Mesenchymal stem cell (in vitro differentiated cells and primary cell): Measurements from ENCODE around the gene CDV3.
A peak's percentile ranks its signal among the peaks of the same experiment; 100 is the strongest.

Source experiments
- DNase-seq: peaks from one replicate; pipeline ENCODE4 v3.0.0-alpha.2; 2013
- H2AFZ ChIP-seq: one replicate; pipeline ENCODE4 v1.6.1; 2013; ENCODE audit warnings: low read depth, mild to moderate bottlenecking, control low read depth, inconsistent platforms, low read length, moderate library complexity
- H2AK5ac ChIP-seq: 2 replicates; pipeline ENCODE4 v1.6.1; 2013; ENCODE audit warnings: low read length, moderate library complexity, mild to moderate bottlenecking, inconsistent platforms; ENCODE audit not compliant: severe bottlenecking
- H2BK120ac ChIP-seq: one replicate; pipeline ENCODE4 v1.6.1; 2013; ENCODE audit warnings: low read depth, mild to moderate bottlenecking, inconsistent platforms, low read length, moderate library complexity
- H2BK12ac ChIP-seq, 2 experiments: one replicate each; pipeline ENCODE4 v1.6.1; 2013; ENCODE audit warnings: inconsistent platforms in 2 of 2, low read length in 2 of 2, mild to moderate bottlenecking in 2 of 2, moderate library complexity in 2 of 2, control low read depth in 1 of 2
- H2BK15ac ChIP-seq: one replicate; pipeline ENCODE4 v1.6.1; 2013; ENCODE audit warnings: mild to moderate bottlenecking, low read depth, inconsistent platforms; ENCODE audit not compliant: poor library complexity, severe bottlenecking
- H2BK5ac ChIP-seq: 2 replicates; pipeline ENCODE4 v1.6.1; 2013; ENCODE audit warnings: low read depth, mild to moderate bottlenecking, low read length, control low read depth, inconsistent platforms; ENCODE audit not compliant: poor library complexity, severe bottlenecking
- H3K14ac ChIP-seq, 2 experiments: one replicate each; pipeline ENCODE4 v1.6.1; 2013; ENCODE audit warnings: inconsistent platforms in 2 of 2, low read length in 2 of 2, control low read depth in 1 of 2, mild to moderate bottlenecking in 1 of 2, moderate library complexity in 1 of 2
- H3K18ac ChIP-seq, 2 experiments: one replicate each; pipeline ENCODE4 v1.6.1; 2013; ENCODE audit warnings: inconsistent platforms in 2 of 2, low read length in 2 of 2, control low read depth in 1 of 2, low read depth in 1 of 2, mild to moderate bottlenecking in 1 of 2
- H3K23ac ChIP-seq, 2 experiments: one replicate each; pipeline ENCODE4 v1.6.1; 2013; ENCODE audit warnings: inconsistent platforms in 2 of 2, low read length in 2 of 2, mild to moderate bottlenecking in 2 of 2, moderate library complexity in 2 of 2, control low read depth in 1 of 2
- H3K27ac ChIP-seq: 2 replicates; pipeline ENCODE4 v1.5.1; 2013; ENCODE audit warnings: mild to moderate bottlenecking, moderate library complexity, low read length, control low read depth, inconsistent platforms; ENCODE audit not compliant: poor library complexity, severe bottlenecking
- H3K27me3 ChIP-seq, 2 experiments: 2 replicates each; pipeline versions ENCODE4 v1.6.1 to v1.7.0; 2013; ENCODE audit warnings: low read length in 2 of 2, mild to moderate bottlenecking in 2 of 2, moderate library complexity in 2 of 2, control low read depth in 1 of 2, inconsistent platforms in 1 of 2; ENCODE audit not compliant: control insufficient read depth in 1 of 2, insufficient read depth in 1 of 2
- H3K36me3 ChIP-seq, 2 experiments: 2 replicates each; pipeline versions ENCODE4 v1.6.1 to v1.7.0; 2013; ENCODE audit warnings: low read length in 2 of 2, control low read depth in 1 of 2, inconsistent platforms in 1 of 2, low read depth in 1 of 2, mild to moderate bottlenecking in 1 of 2; ENCODE audit not compliant: insufficient read depth in 2 of 2, control insufficient read depth in 1 of 2
- H3K4ac ChIP-seq, 2 experiments: one replicate each; pipeline ENCODE4 v1.6.1; 2013; ENCODE audit warnings: inconsistent platforms in 2 of 2, low read length in 2 of 2, mild to moderate bottlenecking in 2 of 2, moderate library complexity in 2 of 2, control low read depth in 1 of 2, low read depth in 1 of 2
- H3K4me1 ChIP-seq: 2 replicates; pipeline ENCODE4 v1.6.1; 2013; ENCODE audit warnings: low read depth, low read length, control low read depth; ENCODE audit not compliant: control insufficient read depth, insufficient read depth
- H3K4me2 ChIP-seq: 2 replicates; pipeline ENCODE4 v1.6.1; 2013; ENCODE audit warnings: low read length, mild to moderate bottlenecking, inconsistent platforms; ENCODE audit not compliant: poor library complexity, severe bottlenecking
- H3K4me3 ChIP-seq, 2 experiments: 2 replicates each; pipeline versions ENCODE4 v1.5.1 to v1.7.0; 2013; ENCODE audit warnings: low read length in 2 of 2, mild to moderate bottlenecking in 2 of 2, control low read depth in 1 of 2, low read depth in 1 of 2; ENCODE audit not compliant: insufficient read depth in 1 of 2
- H3K79me1 ChIP-seq: replicated peaks from 2 replicates; pipeline ENCODE4 v1.6.1; 2013; ENCODE audit warnings: mild to moderate bottlenecking, control low read depth, low read length, inconsistent platforms; ENCODE audit not compliant: poor library complexity, severe bottlenecking
- H3K9ac ChIP-seq: 2 replicates; pipeline ENCODE4 v1.7.0; 2013; ENCODE audit warnings: mild to moderate bottlenecking, low read length, moderate library complexity
- H3K9me3 ChIP-seq: 2 replicates; pipeline ENCODE4 v1.7.0; 2013; ENCODE audit warnings: mild to moderate bottlenecking, low read length; ENCODE audit not compliant: control insufficient read depth
- H4K8ac ChIP-seq: one replicate; pipeline ENCODE4 v1.6.1; 2013; ENCODE audit warnings: inconsistent platforms, mild to moderate bottlenecking, low read length, moderate library complexity
- H4K91ac ChIP-seq: one replicate; pipeline ENCODE4 v1.6.1; 2013; ENCODE audit warnings: mild to moderate bottlenecking, low read length, inconsistent platforms
- WGBS: methylation state at CpG from one replicate; pipeline ENCODE4 v1.1.7; 2013; ENCODE audit warnings: mixed read lengths; 5-methylcytosine and 5-hydroxymethylcytosine counted together

The CDV3 gene

DNA sequence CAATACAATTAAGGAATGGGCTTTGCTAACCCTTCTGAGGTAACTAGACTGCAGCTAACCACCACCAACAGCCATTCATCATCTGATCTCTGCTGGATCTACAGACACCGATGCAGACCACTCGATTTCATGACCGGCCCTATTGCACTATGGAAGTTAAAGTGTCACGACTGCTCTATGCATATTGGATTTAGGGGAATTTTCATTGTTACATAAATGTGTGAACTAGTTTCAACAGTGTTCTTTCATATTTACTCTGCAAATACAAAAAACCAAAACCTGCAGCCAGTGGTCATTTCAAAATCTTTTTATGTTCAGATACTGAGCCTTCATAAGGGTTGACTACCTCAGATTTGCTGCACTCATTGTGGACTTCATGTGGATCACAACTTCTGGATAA, 14.5 kb downstream of the CDV3 start:
- H2AFZ ChIP-seq, result no peak overlapping the region
- no peaks in the 10 kb centered on the region for H3K9me3 ChIP-seq
- DNase-seq, result no peak
- no peak overlapping the region for H2BK120ac ChIP-seq
- no peak overlapping the region for H3K23ac ChIP-seq
- peaks cover 10% of the 10 kb centered on the region for H3K4me1 ChIP-seq
- H2BK15ac ChIP-seq, result no peak overlapping the region
- H3K79me1 ChIP-seq, result peaks cover 6% of the 10 kb centered on the region
- H4K8ac ChIP-seq, result no peak overlapping the region
- peaks cover 15 to 70% of the 10 kb centered on the region in 2 experiments for H3K36me3 ChIP-seq
- WGBS, result 100% methylated on average over 1 of the region's 4 CpGs
- no peak overlapping the region for H2BK5ac ChIP-seq
- H2AK5ac ChIP-seq, result no peak overlapping the region
- H3K27ac ChIP-seq, result no peak overlapping the region
- H3K27me3 ChIP-seq, result no peaks in the 10 kb centered on the region
- H3K9ac ChIP-seq, result no peak overlapping the region
- H3K14ac ChIP-seq, result no peak overlapping the region
- H3K4me2 ChIP-seq, result no peak overlapping the region
- H3K4ac ChIP-seq, result no peak overlapping the region
- no peak overlapping the region for H3K18ac ChIP-seq
- H4K91ac ChIP-seq, result no peak overlapping the region
- no peak overlapping the region for H2BK12ac ChIP-seq
- no peak overlapping the region for H3K4me3 ChIP-seq

DNA sequence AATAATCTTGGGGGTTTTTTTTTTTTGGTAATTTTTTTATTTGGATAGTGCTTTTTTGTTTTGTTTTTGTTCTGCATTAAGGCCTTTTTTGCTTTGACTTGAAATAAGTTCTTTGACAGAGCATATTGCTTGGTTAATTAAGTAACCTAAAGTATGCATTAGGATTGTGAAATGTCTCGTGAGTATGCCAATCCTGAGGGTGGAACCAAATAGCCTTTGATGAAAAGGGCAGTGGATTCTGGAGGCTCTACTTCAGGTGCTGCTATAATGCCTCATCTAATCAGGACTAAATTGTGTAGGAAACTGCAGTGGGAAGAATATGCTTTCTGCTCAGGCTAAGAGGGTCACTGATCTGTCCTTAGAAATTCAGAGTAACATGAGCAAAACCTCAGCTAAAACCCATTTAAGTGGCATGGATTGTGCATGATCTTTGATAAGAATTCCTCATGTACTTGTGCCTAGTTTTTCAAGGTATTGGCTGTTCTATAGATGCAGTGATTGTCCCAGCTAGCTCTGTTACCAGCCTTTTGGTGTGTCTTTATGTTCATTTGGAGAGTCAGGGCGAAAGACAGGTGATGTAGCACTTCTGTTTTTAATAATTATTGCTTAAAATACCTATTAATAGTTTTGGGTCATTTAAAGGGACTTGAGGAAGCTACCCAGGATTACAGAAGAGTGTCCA, 15.4 kb downstream of the CDV3 start:
- Histone ChIP-seq H3K18ac (no peak overlapping the region), H3K14ac (no peak overlapping the region), H3K27ac (no peak overlapping the region), H3K4ac (no peak overlapping the region), H3K4me1 (peaks cover 6% of the 10 kb centered on the region), H3K79me1 (peaks cover 6% of the 10 kb centered on the region), H3K36me3 (peaks cover 10 to 61% of the 10 kb centered on the region in 2 experiments), H2AK5ac (no peak overlapping the region), H2BK12ac (no peak overlapping the region), H3K4me2 (no peak overlapping the region), H3K23ac (no peak overlapping the region), H3K27me3 (no peaks in the 10 kb centered on the region), H2BK5ac (no peak overlapping the region), H4K8ac (no peak overlapping the region), H4K91ac (no peak overlapping the region), H2BK15ac (no peak overlapping the region), H3K9me3 (no peaks in the 10 kb centered on the region), H2AFZ (no peak overlapping the region), H3K9ac (peak overlapping the region; percentile 15), H2BK120ac (no peak overlapping the region), H3K4me3 (no peak overlapping the region)
- DNase-seq, result no peak
- 84% methylated on average over 1 of the region's 2 CpGs for WGBS

DNA sequence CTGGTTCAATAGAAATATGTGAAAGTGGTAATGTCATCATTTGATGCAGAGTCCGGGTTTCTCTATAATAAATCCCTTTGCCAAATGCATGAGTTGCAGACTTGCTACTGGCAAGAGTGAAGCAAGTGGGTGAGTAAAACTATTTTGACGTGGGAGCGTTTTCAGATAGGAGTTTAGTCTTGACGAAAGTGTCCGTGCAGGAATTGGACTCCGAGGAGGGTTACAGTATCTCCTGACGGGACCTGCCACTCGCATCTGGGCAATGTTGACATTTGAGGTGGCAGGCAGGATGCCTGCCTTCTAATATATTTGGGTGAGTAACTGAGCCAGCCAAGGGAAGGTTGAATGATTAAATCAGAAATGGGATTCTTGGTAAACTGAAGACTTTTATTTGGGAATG, 16.0 kb downstream of the CDV3 start:
- no peak overlapping the region for H4K91ac ChIP-seq
- no peak overlapping the region for H2BK12ac ChIP-seq
- H3K9me3 ChIP-seq, result no peaks in the 10 kb centered on the region
- DNase-seq, result no peak
- WGBS, result 93% methylated on average over 8 of the region's 8 CpGs
- no peak overlapping the region for H2BK5ac ChIP-seq
- no peak overlapping the region for H3K27ac ChIP-seq
- no peak overlapping the region for H3K18ac ChIP-seq
- H3K14ac ChIP-seq, result no peak overlapping the region
- H3K4me1 ChIP-seq, result peaks cover 6% of the 10 kb centered on the region
- H2AFZ ChIP-seq, result no peak overlapping the region
- H3K4me3 ChIP-seq, result no peak overlapping the region
- H4K8ac ChIP-seq, result peak overlapping the region; percentile 12
- peaks cover 10 to 55% of the 10 kb centered on the region in 2 experiments for H3K36me3 ChIP-seq
- H3K27me3 ChIP-seq, result no peaks in the 10 kb centered on the region
- H3K23ac ChIP-seq, result no peak overlapping the region
- H2BK120ac ChIP-seq, result no peak overlapping the region
- H3K4ac ChIP-seq, result no peak overlapping the region
- H3K9ac ChIP-seq, result no peak overlapping the region
- no peak overlapping the region for H3K4me2 ChIP-seq
- peaks cover 6% of the 10 kb centered on the region for H3K79me1 ChIP-seq
- H2BK15ac ChIP-seq, result no peak overlapping the region
- H2AK5ac ChIP-seq, result no peak overlapping the region

DNA sequence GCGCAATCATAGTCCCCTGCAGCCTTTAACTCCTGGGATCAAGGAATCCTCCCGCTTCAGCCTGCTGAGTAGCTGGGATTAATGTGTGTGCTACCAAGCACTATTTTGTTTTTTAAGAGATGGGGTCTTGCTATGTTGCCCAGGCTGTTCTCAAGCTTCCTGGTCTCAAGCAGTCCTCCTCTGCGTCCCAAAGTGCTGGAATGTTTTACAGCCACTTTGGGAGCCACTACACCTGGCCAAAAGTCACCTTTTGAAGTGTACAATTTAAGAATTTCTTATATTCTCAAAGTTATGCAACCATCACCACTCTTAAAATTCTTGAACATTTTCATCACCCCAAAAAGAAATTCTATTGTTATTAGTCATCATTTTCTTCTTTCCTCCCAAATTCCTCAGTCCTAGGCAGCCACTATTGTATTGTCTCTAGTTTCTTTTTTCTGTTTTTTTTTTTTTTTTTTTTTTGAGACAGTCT, 17.8 kb downstream of the CDV3 start:
- Histone ChIP-seq H3K23ac (no peak overlapping the region), H3K4me3 (no peak overlapping the region), H3K9me3 (no peaks in the 10 kb centered on the region), H2BK12ac (no peak overlapping the region), H2AK5ac (no peak overlapping the region), H3K18ac (no peak overlapping the region), H2BK15ac (no peak overlapping the region), H4K91ac (no peak overlapping the region), H3K36me3 (peaks cover 3 to 40% of the 10 kb centered on the region in 2 experiments), H2BK120ac (no peak overlapping the region), H3K9ac (peak overlapping the region; percentile 28), H3K27me3 (no peaks in the 10 kb centered on the region), H3K79me1 (peaks cover 4% of the 10 kb centered on the region), H2BK5ac (no peak overlapping the region), H3K4me2 (no peak overlapping the region), H3K4me1 (peaks cover 3% of the 10 kb centered on the region), H3K14ac (no peak overlapping the region), H2AFZ (no peak overlapping the region), H4K8ac (no peak overlapping the region), H3K27ac (peak overlapping the region; percentile 65), H3K4ac (no peak overlapping the region)
- no peak for DNase-seq
- WGBS, result 68% methylated on average over 3 of the region's 3 CpGs
